B cell (primary cell): ENCODE results near the gene ARMS2. TPM values are rescaled to one million over a fixed set of nuclear protein-coding genes. Genes with fewer than 3 reads are reported as not detected.

Experiments
- ATAC-seq: fragments of 200-7000 bp; cut with Tn5 transposase; one replicate; pipeline ENCODE4 v1.10.0; 2021; ENCODE audit warnings: low read depth, mild to moderate bottlenecking, moderate number of reproducible peaks, moderate library complexity
- CTCF ChIA-PET: fragments of 350-600 bp; sonication (Branson Sonifier 250); formaldehyde crosslinking; loops from one replicate; lab custom pipeline; 2021; ENCODE audit warnings: antibody characterized with exemption, inconsistent platforms; lab: Charles Lee
- POLR2A ChIA-PET: fragments of 350-600 bp; sonication (Branson Sonifier 250); formaldehyde crosslinking; loops from one replicate; lab custom pipeline; 2021; ENCODE audit warnings: antibody characterized with exemption; lab: Charles Lee
- DNase-seq: peaks from one replicate; pipeline ENCODE4 v3.0.0; 2013
- H2AFZ ChIP-seq: 2 replicates; pipeline ENCODE4 v1.6.1; 2012; ENCODE audit warnings: mild to moderate bottlenecking, low read depth, low read length; ENCODE audit not compliant: insufficient read depth, poor library complexity, severe bottlenecking
- H3K27ac ChIP-seq, 2 donors: 1 replicate in 1 of 2; 2 replicates in 1 of 2; pipeline ENCODE4 v1.5.1; 2012 to 2013; ENCODE audit warnings: low read length in 2 of 2, mild to moderate bottlenecking in 2 of 2, moderate library complexity in 1 of 2
- H3K27me3 ChIP-seq, 4 experiments: fragments of 200-600 bp in 1 of 4; sonication (generic) in 1 of 4; replicated peaks in 1 of 4; 1 replicate in 2 of 4; 2 replicates in 2 of 4; pipeline versions ENCODE4 v1.6.1 to v1.7.0; 2013 to 2016; ENCODE audit warnings: low read length in 3 of 4, mild to moderate bottlenecking in 2 of 4, mixed read lengths in 1 of 4, moderate library complexity in 1 of 4; ENCODE audit not compliant: insufficient read depth in 4 of 4, control insufficient read depth in 3 of 4; ENCODE audit errors: control extremely low read depth in 1 of 4
- H3K36me3 ChIP-seq, 2 experiments: replicated peaks in 1 of 2; 1 replicate in 1 of 2; 2 replicates in 1 of 2; pipeline versions ENCODE4 v1.6.1 to v1.7.1; 2013; ENCODE audit warnings: low read length in 1 of 2; ENCODE audit not compliant: insufficient read depth in 2 of 2, control insufficient read depth in 1 of 2; ENCODE audit errors: control extremely low read depth in 1 of 2, extremely low read depth in 1 of 2
- H3K4me1 ChIP-seq, 2 donors: fragments of 200-600 bp in 1 of 2; sonication (generic) in 1 of 2; 1 replicate in 1 of 2; 2 replicates in 1 of 2; pipeline versions ENCODE4 v1.5.1 to v1.6.1; 2013 to 2017; ENCODE audit warnings: low read length in 2 of 2; ENCODE audit not compliant: control insufficient read depth in 2 of 2, insufficient read depth in 2 of 2
- H3K4me2 ChIP-seq: replicated peaks from 2 replicates; pipeline ENCODE3; 2012; ENCODE audit warnings: mild to moderate bottlenecking, low read depth, low read length; ENCODE audit not compliant: poor library complexity, severe bottlenecking
- H3K4me3 ChIP-seq, 5 experiments: fragments of 200-600 bp in 1 of 5; sonication (generic) in 1 of 5; 1 replicate in 3 of 5; 2 replicates in 2 of 5; pipeline versions ENCODE4 v1.5.1 to v1.7.0; 2011 to 2016; ENCODE audit warnings: low read length in 4 of 5, mild to moderate bottlenecking in 4 of 5, low read depth in 2 of 5, control low read depth in 1 of 5, moderate library complexity in 1 of 5; ENCODE audit not compliant: insufficient read depth in 1 of 5; ENCODE audit errors: control extremely low read depth in 1 of 5, extremely low read depth in 1 of 5
- H3K79me2 ChIP-seq: fragments of 200-600 bp; sonication (generic); one replicate; pipeline ENCODE4 v1.6.0; 2016; ENCODE audit warnings: low read length; ENCODE audit not compliant: control insufficient read depth, insufficient read depth
- H3K9ac ChIP-seq: fragments of 200-600 bp; sonication (generic); 2 replicates; pipeline ENCODE4 v1.6.1; 2017; ENCODE audit warnings: mild to moderate bottlenecking, low read length, moderate library complexity
- H3K9me3 ChIP-seq, 3 donors: one replicate each; pipeline versions ENCODE4 v1.6.1 to v1.7.1; 2013; ENCODE audit warnings: low read length in 2 of 3; ENCODE audit not compliant: control insufficient read depth in 2 of 3, insufficient read depth in 1 of 3; ENCODE audit errors: control extremely low read depth in 1 of 3
- H4K20me1 ChIP-seq: 2 replicates; pipeline ENCODE4 v1.6.0; 2012; ENCODE audit warnings: mild to moderate bottlenecking, low read length; ENCODE audit not compliant: insufficient read depth, control insufficient read depth, poor library complexity, severe bottlenecking
- H3K27ac Mint-ChIP-seq: one replicate; pipeline ENCODE4 v1.8.0; 2021; ENCODE audit warnings: mixed read lengths
- H3K27me3 Mint-ChIP-seq: one replicate; pipeline ENCODE4 v1.8.0; 2021; ENCODE audit warnings: mixed read lengths
- H3K4me1 Mint-ChIP-seq: one replicate; pipeline ENCODE4 v1.8.0; 2021; ENCODE audit warnings: mixed read lengths
- H3K4me3 Mint-ChIP-seq: one replicate; pipeline ENCODE4 v1.8.0; 2021; ENCODE audit warnings: mixed read lengths
- H3K9me3 Mint-ChIP-seq: one replicate; pipeline ENCODE4 v1.8.0; 2022; ENCODE audit warnings: mixed read lengths; ENCODE audit not compliant: insufficient read depth
- CTCF ChIP-seq: fragments of 200-600 bp; IDR thresholded peaks from one replicate; pipeline ENCODE4 v1.8.0; 2022; ENCODE audit warnings: antibody characterized with exemption, mild to moderate bottlenecking
- EZH2 ChIP-seq: IDR thresholded peaks from 2 replicates; pipeline ENCODE4 v1.6.1; 2012; ENCODE audit warnings: borderline replicate concordance, low read depth, mild to moderate bottlenecking, moderate library complexity, low read length; ENCODE audit not compliant: insufficient read depth, poor library complexity, severe bottlenecking
- WGBS: methylation state at CpG from one replicate; pipeline ENCODE4 v1.1.5; 2013; ENCODE audit warnings: missing lambda C conversion rate; ENCODE audit not compliant: insufficient coverage; 5-methylcytosine and 5-hydroxymethylcytosine counted together
- intact Hi-C: fragments of 100-400 bp; cut with micrococcal nuclease; formaldehyde crosslinking; loops from one replicate; pipeline ENCODE4 v1.10.0; 2022
- polyA plus RNA-seq: library from polyadenylated mRNA; depleted of rRNA; stranded (reverse); fragments of >200 nt; gene quantifications from 2 replicates; pipeline ENCODE4 v1.2.3, GENCODE V29; 2012
- total RNA-seq, 2 donors: library from RNA; stranded (reverse); fragments of 120-200 nt in 1 of 2; gene quantifications; 1 replicate in 1 of 2; 2 replicates in 1 of 2; pipeline versions ENCODE4 v1.2.3 to v1.2.4, GENCODE V29; 2013 to 2022

The ARMS2 gene
- total and polyA plus RNA-seq, 2 donors (not counting 1 experiment from before 2014, with no cell fraction given) = not detected

DNA sequence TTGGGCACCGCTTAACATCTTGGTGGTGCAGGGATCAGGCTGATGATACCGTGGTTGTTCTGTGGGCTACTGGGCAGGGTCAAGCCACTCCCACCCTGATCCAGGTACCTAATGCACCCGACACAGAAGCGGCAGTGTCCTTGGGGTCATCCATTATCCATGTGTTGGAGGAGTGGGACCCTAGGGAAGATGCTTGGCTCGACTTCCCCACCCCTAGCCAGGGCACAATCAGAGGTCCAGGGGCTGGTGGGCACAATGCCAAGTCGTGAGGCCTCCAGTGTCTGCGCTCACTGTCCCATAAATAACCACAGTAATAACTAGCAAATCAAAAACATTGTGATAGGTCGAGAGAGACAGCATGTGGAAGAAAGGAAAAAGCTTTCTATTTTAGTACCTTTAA is 44.6 kb downstream of the ARMS2 start:
- Histone ChIP-seq H3K27me3 (no peaks in the 10 kb centered on the region), H3K9me3 (no peaks in the 10 kb centered on the region), H3K9ac (no peak overlapping the region), H4K20me1 (no peaks in the 10 kb centered on the region), H3K27ac (no peak overlapping the region), H3K79me2 (no peaks in the 10 kb centered on the region), H3K4me3 (no peak overlapping the region), H3K4me1 (no peaks in the 10 kb centered on the region), H3K36me3 (no peaks in the 10 kb centered on the region), H2AFZ (no peak overlapping the region), H3K4me2 (no peak overlapping the region)
- Mint-ChIP-seq H3K9me3 (no peaks in the 10 kb centered on the region), H3K27me3 (peaks cover 11% of the 10 kb centered on the region), H3K4me1 (no peaks in the 10 kb centered on the region), H3K27ac (no peak overlapping the region), H3K4me3 (no peak overlapping the region)
- no peak for ATAC-seq
- ChIA-PET CTCF (no interaction called here), POLR2A (no interaction called here)
- intact Hi-C loops = no loop called here
- DNase-seq = no peak
- TF ChIP-seq CTCF = no peak
- TF ChIP-seq EZH2 = no peak
- WGBS = 81% methylated on average over 2 of the region's 8 CpGs

GRCh38 chr10:122499491-122499941 is 45.1 kb downstream of the ARMS2 start:
- intact Hi-C loops = no loop called here
- H3K27ac ChIP-seq = no peak overlapping the region
- TF ChIP-seq EZH2 (no peak), CTCF (no peak)
- WGBS = 60% methylated on average over 4 of the region's 5 CpGs
- no peak overlapping the region for H2AFZ ChIP-seq
- no peaks in the 10 kb centered on the region for H3K79me2 ChIP-seq
- H3K9me3 ChIP-seq = no peaks in the 10 kb centered on the region
- Mint-ChIP-seq H3K4me1 (no peaks in the 10 kb centered on the region), H3K27ac (no peak overlapping the region), H3K9me3 (no peaks in the 10 kb centered on the region), H3K4me3 (no peak overlapping the region), H3K27me3 (peaks cover 9% of the 10 kb centered on the region)
- ATAC-seq = no peak
- no peak overlapping the region for H3K4me2 ChIP-seq
- ChIA-PET POLR2A (no interaction called here), CTCF (no interaction called here)
- H3K4me3 ChIP-seq = no peak overlapping the region
- no peak for DNase-seq
- H4K20me1 ChIP-seq = no peaks in the 10 kb centered on the region
- no peak overlapping the region for H3K9ac ChIP-seq
- no peaks in the 10 kb centered on the region for H3K27me3 ChIP-seq
- H3K36me3 ChIP-seq = no peaks in the 10 kb centered on the region
- H3K4me1 ChIP-seq = no peaks in the 10 kb centered on the region
